ENCODE results near the gene C2CD3. TPM values are rescaled to one million over a fixed set of nuclear protein-coding genes. Genes with fewer than 3 reads are reported as not detected.

The C2CD3 gene
- total and polyA plus RNA-seq, 9 of the 15 experiments (the other 6 are each of a cell fraction or from before 2014, with no cell fraction given), result 4.4 to 20.2 (median 15.4) TPM

DNA sequence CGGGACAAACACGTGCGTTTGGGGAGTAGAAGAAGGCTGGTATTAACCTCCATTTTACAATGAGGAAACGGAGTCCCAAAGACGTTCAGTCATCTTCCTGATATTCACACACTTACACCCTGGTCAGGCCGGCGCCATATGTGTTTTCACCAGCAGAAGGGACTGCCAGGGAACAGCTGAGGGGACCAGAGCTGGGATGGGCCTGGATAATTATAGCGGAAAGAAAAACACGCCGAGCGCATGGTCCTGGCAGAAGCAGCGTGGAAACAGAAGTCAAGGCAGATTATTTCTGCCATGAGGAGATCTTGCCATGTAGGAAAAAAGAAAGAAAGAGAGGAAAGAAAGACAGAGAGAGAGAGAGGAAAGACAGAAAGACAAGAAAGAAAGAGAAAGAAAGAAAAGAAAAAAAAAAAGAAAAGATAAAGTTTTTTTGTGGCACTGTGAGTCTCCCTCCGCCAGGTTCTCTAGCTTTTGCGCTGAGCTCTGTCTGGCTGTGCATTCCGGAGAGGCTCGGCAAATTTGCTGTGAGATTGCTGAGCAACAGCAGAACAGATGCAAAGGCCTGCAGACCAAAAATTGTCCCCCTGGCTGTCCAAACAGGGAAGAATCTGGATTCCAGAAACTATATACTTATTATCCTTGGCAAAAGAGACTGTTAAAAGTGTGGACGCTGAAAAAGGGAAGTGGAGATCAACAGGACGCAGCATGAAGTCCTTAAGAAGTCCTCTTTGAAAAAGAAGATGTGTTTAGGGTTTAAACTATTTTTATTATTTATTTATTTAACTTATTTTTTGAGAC is 186.9 kb downstream of the C2CD3 start (continued):
- TF ChIP-seq THAP7 (CRISPR knock-in tag; IDR thresholded peaks at IDR 0.05) (no peak), RAD51 (IDR thresholded peaks at IDR 0.05; ENCODE audit: borderline replicate concordance, low read depth) (no peak), ASH1L (IDR thresholded peaks at IDR 0.05; ENCODE audit: borderline replicate concordance, low read depth, partially characterized antibody) (peak; percentile 37), ZNF133 (CRISPR knock-in tag; IDR thresholded peaks at IDR 0.05) (no peak), E2F6 (IDR thresholded peaks at IDR 0.05; ENCODE audit: borderline replicate concordance in 1 of 2, extremely low read depth in 1 of 2, insufficient read depth in 1 of 2, insufficient read length in 1 of 2, low read depth in 1 of 2, low read length in 1 of 2, poor library complexity in 1 of 2, severe bottlenecking in 1 of 2) (no peak), PRMT5 (CRISPR knock-in tag; IDR thresholded peaks at IDR 0.05) (no peak), LEF1 (IDR thresholded peaks at IDR 0.05) (peak; percentile 9; the same call in 1 of the 2 replicates), ZBTB2 (IDR thresholded peaks at IDR 0.05) (0 out of 2 replicates have a peak, but pooled peaks have one; percentile 31), MIER1 (IDR thresholded peaks at IDR 0.05; ENCODE audit: low read depth) (peak; percentile 43; the same call in 1 of the 2 replicates), MEIS2 (IDR thresholded peaks at IDR 0.05; ENCODE audit: partially characterized antibody) (no peak), ZNF707 (CRISPR knock-in tag; conservative IDR thresholded peaks at IDR 0.05) (no peak)
- TF ChIP-seq, protein P1, sequence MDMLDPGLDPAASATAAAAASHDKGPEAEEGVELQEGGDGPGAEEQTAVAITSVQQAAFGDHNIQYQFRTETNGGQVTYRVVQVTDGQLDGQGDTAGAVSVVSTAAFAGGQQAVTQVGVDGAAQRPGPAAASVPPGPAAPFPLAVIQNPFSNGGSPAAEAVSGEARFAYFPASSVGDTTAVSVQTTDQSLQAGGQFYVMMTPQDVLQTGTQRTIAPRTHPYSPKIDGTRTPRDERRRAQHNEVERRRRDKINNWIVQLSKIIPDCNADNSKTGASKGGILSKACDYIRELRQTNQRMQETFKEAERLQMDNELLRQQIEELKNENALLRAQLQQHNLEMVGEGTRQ (CRISPR knock-in tag; IDR thresholded peaks at IDR 0.05), result no peak
- TF ChIP-seq, protein P2, sequence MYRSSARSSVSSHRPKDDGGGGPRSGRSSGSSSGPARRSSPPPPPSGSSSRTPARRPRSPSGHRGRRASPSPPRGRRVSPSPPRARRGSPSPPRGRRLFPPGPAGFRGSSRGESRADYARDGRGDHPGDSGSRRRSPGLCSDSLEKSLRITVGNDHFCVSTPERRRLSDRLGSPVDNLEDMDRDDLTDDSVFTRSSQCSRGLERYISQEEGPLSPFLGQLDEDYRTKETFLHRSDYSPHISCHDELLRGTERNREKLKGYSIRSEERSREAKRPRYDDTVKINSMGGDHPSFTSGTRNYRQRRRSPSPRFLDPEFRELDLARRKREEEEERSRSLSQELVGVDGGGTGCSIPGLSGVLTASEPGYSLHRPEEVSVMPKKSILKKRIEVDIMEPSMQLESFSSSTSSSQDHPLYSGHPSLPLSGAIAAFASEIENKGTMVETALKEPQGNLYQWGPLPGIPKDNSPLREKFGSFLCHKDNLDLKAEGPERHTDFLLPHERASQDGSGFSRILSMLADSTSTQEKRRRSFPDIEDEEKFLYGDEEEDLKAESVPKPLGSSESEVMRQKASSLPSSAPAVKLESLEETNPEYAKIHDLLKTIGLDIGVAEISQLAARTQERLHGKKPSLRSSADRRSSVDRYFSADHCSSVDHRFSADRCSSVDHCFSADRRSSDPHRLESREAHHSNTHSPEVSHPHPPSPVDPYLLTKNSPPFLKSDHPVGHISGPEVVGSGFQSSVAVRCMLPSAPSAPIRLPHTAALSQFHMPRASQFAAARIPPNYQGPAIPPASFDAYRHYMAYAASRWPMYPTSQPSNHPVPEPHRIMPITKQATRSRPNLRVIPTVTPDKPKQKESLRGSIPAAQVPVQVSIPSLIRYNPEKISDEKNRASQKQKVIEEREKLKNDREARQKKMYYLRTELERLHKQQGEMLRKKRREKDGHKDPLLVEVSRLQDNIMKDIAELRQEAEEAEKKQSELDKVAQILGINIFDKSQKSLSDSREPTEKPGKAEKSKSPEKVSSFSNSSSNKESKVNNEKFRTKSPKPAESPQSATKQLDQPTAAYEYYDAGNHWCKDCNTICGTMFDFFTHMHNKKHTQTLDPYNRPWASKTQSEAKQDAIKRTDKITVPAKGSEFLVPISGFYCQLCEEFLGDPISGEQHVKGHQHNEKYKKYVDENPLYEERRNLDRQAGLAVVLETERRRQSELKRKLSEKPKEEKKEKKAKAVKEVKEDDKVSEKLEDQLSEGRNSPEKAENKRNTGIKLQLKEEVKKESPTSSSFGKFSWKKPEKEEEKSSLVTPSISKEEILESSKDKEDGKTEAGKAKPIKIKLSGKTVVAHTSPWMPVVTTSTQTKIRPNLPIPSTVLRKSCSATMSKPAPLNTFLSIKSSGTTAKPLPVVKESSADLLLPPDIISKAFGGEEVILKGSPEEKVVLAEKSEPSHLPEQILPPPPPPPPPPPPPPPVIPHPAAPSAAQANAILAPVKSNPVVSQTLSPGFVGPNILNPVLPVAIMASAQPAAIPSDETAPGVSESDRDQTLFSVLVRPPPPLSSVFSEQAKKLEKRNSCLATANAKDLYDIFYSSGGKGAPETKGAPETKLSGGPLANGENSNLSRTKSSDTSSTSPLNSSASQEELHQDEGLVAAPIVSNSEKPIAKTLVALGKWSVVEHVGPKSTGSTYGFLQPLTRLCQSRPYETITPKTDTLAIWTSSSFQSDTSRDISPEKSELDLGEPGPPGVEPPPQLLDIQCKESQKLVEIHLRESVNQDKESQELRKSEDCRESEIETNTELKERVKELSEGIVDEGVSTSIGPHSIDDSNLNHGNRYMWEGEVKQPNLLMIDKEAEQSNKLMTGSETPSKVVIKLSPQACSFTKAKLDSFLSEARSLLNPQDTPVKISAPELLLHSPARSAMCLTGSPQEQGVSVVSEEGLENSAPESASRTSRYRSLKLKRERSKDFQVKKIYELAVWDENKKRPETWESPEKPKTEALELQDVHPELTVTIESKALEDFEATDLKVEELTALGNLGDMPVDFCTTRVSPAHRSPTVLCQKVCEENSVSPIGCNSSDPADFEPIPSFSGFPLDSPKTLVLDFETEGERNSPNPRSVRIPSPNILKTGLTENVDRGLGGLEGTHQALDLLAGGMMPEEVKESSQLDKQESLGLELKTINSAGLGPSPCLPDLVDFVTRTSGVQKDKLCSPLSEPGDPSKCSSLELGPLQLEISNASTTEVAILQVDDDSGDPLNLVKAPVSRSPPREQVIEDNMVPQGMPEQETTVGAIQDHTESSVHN (IDR thresholded peaks at IDR 0.05; ENCODE audit: borderline replicate concordance in 1 of 2, low read depth in 1 of 2), result no peak
